K562 (cell line): ENCODE measurements around the gene MRPL42. TPM values are rescaled to one million over a fixed set of nuclear protein-coding genes. Genes with fewer than 3 reads are reported as not detected.

Experiments used
- ATF7 ChIP-seq: fragments of 450-650 bp; IDR thresholded peaks from 2 replicates; pipeline ENCODE4 v1.7.1; 2014; ENCODE audit warnings: mild to moderate bottlenecking, moderate library complexity
- DLX4 ChIP-seq: fragments of 250-450 bp; sonication (Bioruptor Pico); IDR thresholded peaks from 2 replicates; pipeline ENCODE4 v1.6.1; 2021; ENCODE audit warnings: mild to moderate bottlenecking
- FOXJ3 ChIP-seq: sonication (generic); formaldehyde crosslinking; IDR thresholded peaks from 2 replicates; pipeline ENCODE4 v1.4.0; 2020; ENCODE audit warnings: mild to moderate bottlenecking, missing genetic modification reagents
- FOXO4 ChIP-seq: fragments of 450-650 bp; formaldehyde crosslinking; IDR thresholded peaks from 2 replicates; pipeline ENCODE4 v1.4.0; 2020; ENCODE audit warnings: mild to moderate bottlenecking, moderate library complexity
- FOXP1 ChIP-seq: sonication (generic); formaldehyde crosslinking; IDR thresholded peaks from 2 replicates; pipeline ENCODE4 v1.8.0; 2022; ENCODE audit warnings: mild to moderate bottlenecking, missing genetic modification reagents
- GABPB2 ChIP-seq: fragments of 250-450 bp; sonication (Bioruptor Pico); conservative IDR thresholded peaks from 2 replicates; pipeline ENCODE4 v1.5.1; 2021; ENCODE audit warnings: mild to moderate bottlenecking
- HDAC8 ChIP-seq: fragments of 450-650 bp; IDR thresholded peaks from 2 replicates; pipeline ENCODE4 v1.6.1; 2016; ENCODE audit warnings: mild to moderate bottlenecking, missing genetic modification characterization, moderate library complexity, missing compliant biosample characterization
- HMBOX1 ChIP-seq: sonication (generic); IDR thresholded peaks from 2 replicates; pipeline ENCODE4 v1.6.1; 2016
- ID3 ChIP-seq, 2 experiments: fragments of 250-450 bp in 1 of 2; fragments of 450-650 bp in 1 of 2; sonication (Bioruptor Pico) in 1 of 2; IDR thresholded peaks; 2 replicates each; pipeline versions ENCODE4 v1.6.1 to v1.8.0; 2016 to 2021; ENCODE audit warnings: mild to moderate bottlenecking in 2 of 2, moderate library complexity in 2 of 2, missing compliant biosample characterization in 1 of 2, missing genetic modification characterization in 1 of 2
- NKRF ChIP-seq: fragments of 450-650 bp; IDR thresholded peaks from 2 replicates; pipeline ENCODE4 v1.6.1; 2016; ENCODE audit warnings: borderline replicate concordance
- NR4A1 ChIP-seq, 2 experiments: fragments of 250-450 bp in 1 of 2; fragments of 450-650 bp in 1 of 2; sonication (Bioruptor Pico) in 1 of 2; IDR thresholded peaks; 2 replicates each; pipeline versions ENCODE4 v1.4.0 to v1.6.1; 2016 to 2020; ENCODE audit warnings: mild to moderate bottlenecking in 2 of 2, missing compliant biosample characterization in 1 of 2, missing genetic modification characterization in 1 of 2, moderate library complexity in 1 of 2
- SUPT5H ChIP-seq: fragments of 450-650 bp; IDR thresholded peaks from 2 replicates; pipeline ENCODE4 v1.6.1; 2016
- THRA ChIP-seq: fragments of 450-650 bp; IDR thresholded peaks from 2 replicates; pipeline ENCODE4 v1.6.1; 2017; ENCODE audit warnings: mild to moderate bottlenecking, moderate library complexity
- ZFP91 ChIP-seq: sonication (generic); formaldehyde crosslinking; IDR thresholded peaks from 2 replicates; pipeline ENCODE4 v1.8.0; 2022; ENCODE audit warnings: mild to moderate bottlenecking, missing genetic modification reagents
- ZNF212 ChIP-seq: fragments of 450-650 bp; formaldehyde crosslinking; IDR thresholded peaks from 2 replicates; pipeline ENCODE4 v1.4.0; 2020; ENCODE audit warnings: mild to moderate bottlenecking
- ZNF23 ChIP-seq: fragments of 250-450 bp; sonication (Bioruptor Pico); IDR thresholded peaks from 2 replicates; pipeline ENCODE4 v1.4.0; 2020; ENCODE audit warnings: mild to moderate bottlenecking
- ZNF57 ChIP-seq: fragments of 450-650 bp; formaldehyde crosslinking; IDR thresholded peaks from 2 replicates; pipeline ENCODE4 v1.4.0; 2020; ENCODE audit warnings: mild to moderate bottlenecking, moderate library complexity
- polyA plus RNA-seq, 8 experiments: library from polyadenylated mRNA; depleted of rRNA in 4 of 8; stranded (reverse) in 5 of 8; unstranded in 3 of 8; fragments of >200 nt; fragmentation: Nextera tagmentation in 2 of 8; fragmentation: Illumina TruSeq in 1 of 8; extraction: Ambion mirVana in 2 of 8; extraction: Trizol in 1 of 8; gene quantifications; 2 replicates each; pipeline versions ENCODE4 v1.2.1 to v1.2.3, GENCODE V29; 2011 to 2014; ENCODE audit warnings: inconsistent platforms in 1 of 8, missing spikeins in 1 of 8
- total RNA-seq, 7 experiments: library from RNA; depleted of rRNA in 6 of 7; stranded (reverse); fragments of >200 nt in 6 of 7; fragmentation: Illumina TruSeq in 2 of 7; extraction: Trizol in 2 of 7; gene quantifications; 2 replicates each; pipeline versions ENCODE4 v1.2.1 to v1.2.3, GENCODE V29; 2011 to 2021; ENCODE audit warnings: low replicate concordance in 1 of 7

Gene MRPL42
- total and polyA plus RNA-seq, 9 of the 15 experiments (the other 6 are each of a cell fraction or from before 2014, with no cell fraction given) = 104 to 806 (median 218) TPM

GRCh38 chr12:93442411-93443340 is 24.6 kb upstream of the MRPL42 start (continued):
- TF ChIP-seq GABPB2 (CRISPR knock-in tag) = no peak
- TF ChIP-seq ATF7 = no peak
- 0 out of 2 replicates have a peak, but pooled peaks have one; percentile 4 for TF ChIP-seq NKRF
- no peak for TF ChIP-seq NR4A1 (CRISPR knock-in tag; IDR thresholded peaks at IDR 0.05)
- TF ChIP-seq NR4A1 (tag; IDR thresholded peaks at IDR 0.05) = 0 out of 2 replicates have a peak, but pooled peaks have one; percentile 10
- TF ChIP-seq ZNF57 (CRISPR knock-in tag) = peak; percentile 36; the same call in 1 of the 2 replicates
- TF ChIP-seq ZNF212 = no peak
- no peak for TF ChIP-seq HDAC8 (tag)
- TF ChIP-seq FOXP1 (CRISPR knock-in tag) = 0 out of 2 replicates have a peak, but pooled peaks have one; percentile 65
- 0 out of 2 replicates have a peak, but pooled peaks have one; percentile 0 for TF ChIP-seq SUPT5H
- peak; percentile 2; the same call in 1 of the 2 replicates for TF ChIP-seq ZFP91
- peak; percentile 72 for TF ChIP-seq HMBOX1
- TF ChIP-seq THRA = no peak
- no peak for TF ChIP-seq DLX4 (CRISPR knock-in tag)
- no peak for TF ChIP-seq FOXJ3 (CRISPR knock-in tag)
- 0 out of 2 replicates have a peak, but pooled peaks have one; percentile 55 for TF ChIP-seq FOXO4 (CRISPR knock-in tag)
- no peak for TF ChIP-seq ID3 (CRISPR knock-in tag; IDR thresholded peaks at IDR 0.05)
- TF ChIP-seq ID3 (tag; IDR thresholded peaks at IDR 0.05) = peak; percentile 44; the same call in 1 of the 2 replicates
- TF ChIP-seq ZNF23 (CRISPR knock-in tag) = 0 out of 2 replicates have a peak, but pooled peaks have one; percentile 25
